Erythroblast (primary cell): ENCODE measurements around the gene SLC35B2.

Source experiments
- GATA1 ChIP-seq: IDR thresholded peaks from 2 replicates; pipeline ENCODE4 v1.6.1; 2011; ENCODE audit warnings: low read depth, mild to moderate bottlenecking, control low read depth, low read length, moderate library complexity
- POLR2A ChIP-seq: IDR thresholded peaks from 2 replicates; pipeline ENCODE4 v1.6.1; 2011; ENCODE audit warnings: mild to moderate bottlenecking, low read length

DNA sequence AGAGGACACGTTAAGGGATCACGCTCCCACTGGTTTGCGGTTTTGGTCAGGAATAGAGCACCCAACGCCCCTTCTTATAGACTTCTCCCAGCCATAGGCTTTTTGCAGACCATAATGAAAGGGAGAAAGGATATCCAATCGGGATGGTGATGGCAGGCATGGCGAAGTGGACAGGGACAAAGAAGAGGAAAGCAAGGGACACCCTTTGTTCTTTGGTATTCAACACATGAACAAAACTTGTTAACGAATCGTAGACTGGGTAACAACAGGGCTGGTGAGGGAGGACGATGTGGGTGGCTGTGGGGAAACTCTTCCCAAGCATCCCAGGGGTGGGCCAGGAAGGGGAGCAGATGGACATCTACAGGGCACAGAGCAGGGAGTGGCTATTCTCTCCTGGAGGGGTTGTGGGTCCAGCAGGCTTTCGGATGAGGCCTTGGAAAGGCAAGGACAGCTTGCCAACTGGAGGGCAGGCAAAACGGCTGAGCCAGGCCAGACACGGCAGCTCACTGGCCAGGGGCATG lies 11.9 kb downstream of the SLC35B2 start:
- no peak for TF ChIP-seq POLR2A
- no peak for TF ChIP-seq GATA1
